Activated naive CD4-positive, alpha-beta T cell treated with Interleukin-2 at 50 U/mL for 16 hours (primary cell): Measurements from ENCODE around the gene TNFRSF21.
"Not testable (repeated sequence)": the region's sequence is repeated elsewhere in the genome, so short reads cannot be mapped to it uniquely, and the experiment has no call there.

ENCODE experiments used
- DNase-seq: peaks from one replicate; pipeline ENCODE4 v3.0.0-alpha.2; 2020

Gene TNFRSF21

GRCh38 chr6:47321577-47321976 lies 11.9 kb upstream of the TNFRSF21 start:
- DNase-seq, result no peak

- no peak for DNase-seq
Measured at GRCh38 chr6:47319867-47320266, 10.2 kb upstream of the TNFRSF21 start.

- DNase-seq, result no peak
Measured at GRCh38 chr6:47319382-47319781, 9.7 kb upstream of the TNFRSF21 start.

- DNase-seq, result no peak
Measured at GRCh38 chr6:47318236-47318989, 8.7 kb upstream of the TNFRSF21 start.

GRCh38 chr6:47315181-47315580 lies 5.5 kb upstream of the TNFRSF21 start:
- DNase-seq, result not testable (repeated sequence)

GRCh38 chr6:47310131-47310480 lies 401 bp upstream of the TNFRSF21 start:
- DNase-seq, result no peak

- peak; percentile 3 for DNase-seq
Measured at GRCh38 chr6:47308552-47309290, 984 bp downstream of the TNFRSF21 start.

GRCh38 chr6:47308198-47308517 lies 1.5 kb downstream of the TNFRSF21 start:
- DNase-seq, result no peak

GRCh38 chr6:47307362-47308197 lies 2.1 kb downstream of the TNFRSF21 start:
- no peak for DNase-seq

- DNase-seq, result no peak
Measured at GRCh38 chr6:47306887-47307286, 2.8 kb downstream of the TNFRSF21 start.

GRCh38 chr6:47303861-47304260 lies 5.8 kb downstream of the TNFRSF21 start:
- DNase-seq, result no peak

- no peak for DNase-seq
Measured at GRCh38 chr6:47303342-47303741, 6.4 kb downstream of the TNFRSF21 start.

GRCh38 chr6:47302043-47302442 lies 7.7 kb downstream of the TNFRSF21 start:
- no peak for DNase-seq

- DNase-seq, result no peak
Measured at GRCh38 chr6:47301441-47301840, 8.3 kb downstream of the TNFRSF21 start.

- no peak for DNase-seq
Measured at GRCh38 chr6:47300417-47300816, 9.3 kb downstream of the TNFRSF21 start.

GRCh38 chr6:47299965-47300364 lies 9.7 kb downstream of the TNFRSF21 start:
- no peak for DNase-seq

- no peak for DNase-seq
Measured at GRCh38 chr6:47298475-47298874, 11.2 kb downstream of the TNFRSF21 start.

GRCh38 chr6:47294990-47295389 lies 14.7 kb downstream of the TNFRSF21 start:
- DNase-seq, result no peak

GRCh38 chr6:47292944-47293343 lies 16.8 kb downstream of the TNFRSF21 start:
- no peak for DNase-seq

GRCh38 chr6:47292027-47292426 lies 17.7 kb downstream of the TNFRSF21 start:
- DNase-seq, result no peak

- no peak for DNase-seq
Measured at GRCh38 chr6:47290124-47290834, 19.4 kb downstream of the TNFRSF21 start.

- no peak for DNase-seq
Measured at GRCh38 chr6:47288267-47289090, 21.2 kb downstream of the TNFRSF21 start.
